HepG2 (cell line): ENCODE data around the gene CPPED1.

ENCODE experiments used
- CTCF ChIP-seq: sonication (generic); formaldehyde crosslinking; IDR thresholded peaks from 2 replicates; pipeline ENCODE4 v1.5.0; 2020; ENCODE audit warnings: mild to moderate bottlenecking, missing genetic modification reagents, moderate library complexity
- EP300 ChIP-seq, 3 experiments: sonication (generic) in 1 of 3; formaldehyde crosslinking in 1 of 3; IDR thresholded peaks; 2 replicates each; pipeline versions ENCODE4 v1.5.1 to v1.6.1; 2011 to 2020; ENCODE audit warnings: low read depth in 2 of 3, low read length in 2 of 3, borderline replicate concordance in 1 of 3, improper control_type of control experiment in 1 of 3, mild to moderate bottlenecking in 1 of 3, missing genetic modification reagents in 1 of 3, moderate library complexity in 1 of 3
- ETS1 ChIP-seq: sonication (generic); formaldehyde crosslinking; IDR thresholded peaks from 2 replicates; pipeline ENCODE4 v1.4.0; 2020; ENCODE audit warnings: missing genetic modification reagents
- FOXM1 ChIP-seq: sonication (generic); formaldehyde crosslinking; IDR thresholded peaks from 2 replicates; pipeline ENCODE4 v1.5.0; 2020; ENCODE audit warnings: missing genetic modification reagents
- IKZF5 ChIP-seq: IDR thresholded peaks from 2 replicates; pipeline ENCODE4 v1.6.1; 2018; ENCODE audit warnings: missing genetic modification reagents, mild to moderate bottlenecking, missing compliant biosample characterization
- YY1 ChIP-seq: IDR thresholded peaks from 2 replicates; pipeline ENCODE4 v1.6.1; 2011; ENCODE audit warnings: low read length, low read depth, moderate library complexity, mild to moderate bottlenecking; ENCODE audit not compliant: insufficient read depth, insufficient replicate concordance
- ZNF567 ChIP-seq: sonication (generic); formaldehyde crosslinking; IDR thresholded peaks from 2 replicates; pipeline ENCODE4 v1.8.1; 2023; ENCODE audit warnings: mild to moderate bottlenecking, missing genetic modification reagents, borderline replicate concordance
- ZNF660 ChIP-seq: sonication (generic); formaldehyde crosslinking; IDR thresholded peaks from 2 replicates; pipeline ENCODE4 v1.5.1; 2020; ENCODE audit warnings: mild to moderate bottlenecking, low read depth, missing genetic modification reagents, borderline replicate concordance

GRCh38 chr16:12740986-12741610 is 62.6 kb downstream of the CPPED1 start:
- TF ChIP-seq ZNF660 (no peak), ZNF567 (CRISPR knock-in tag) (no peak), CTCF (CRISPR knock-in tag) (no peak), ETS1 (CRISPR knock-in tag) (no peak), IKZF5 (CRISPR knock-in tag) (no peak), YY1 (no peak), EP300 (IDR thresholded peaks at IDR 0.05; ENCODE audit: low read depth in 2 of 2, low read length in 2 of 2) (no peak), EP300 (CRISPR knock-in tag; IDR thresholded peaks at IDR 0.05; ENCODE audit: borderline replicate concordance) (no peak), FOXM1 (CRISPR knock-in tag) (no peak)
